ENCODE results near the gene STXBP4. TPM values are rescaled to one million over a fixed set of nuclear protein-coding genes. Genes with fewer than 3 reads are reported as not detected.

STXBP4 gene
- total RNA-seq, 2 experiments from 2014 or later = 9.4 to 12.6 TPM

DNA sequence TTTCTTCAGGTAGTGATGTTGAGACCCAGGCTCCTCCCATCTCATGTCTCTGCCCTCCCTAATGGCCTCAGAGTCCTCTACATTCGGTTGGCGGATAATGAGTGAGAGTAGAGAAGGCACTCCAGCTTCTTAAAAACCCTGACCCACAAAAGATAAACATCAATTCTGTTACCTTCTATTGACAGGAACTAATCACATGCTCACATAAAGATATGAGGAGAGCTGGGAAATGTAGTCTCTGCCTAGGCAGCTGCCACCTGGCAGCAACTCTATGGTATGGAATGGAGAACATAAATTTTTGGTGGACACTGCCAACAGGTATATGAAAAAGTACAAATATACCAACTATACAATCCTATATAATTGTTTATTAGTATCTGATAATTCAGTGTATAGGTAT lies 185.5 kb downstream of the STXBP4 start:
- no peaks in the 10 kb centered on the region for H3K9me2 ChIP-seq (ENCODE audit: insufficient read depth, low read length)
- H3K4me2 ChIP-seq (ENCODE audit: low read length) = no peak overlapping the region
- no peaks in the 10 kb centered on the region for H3K79me2 ChIP-seq (ENCODE audit: insufficient read depth, low read depth, low read length)
- DNase-seq (ENCODE audit: low spot score) = no peak
- no peaks in the 10 kb centered on the region for H3K36me3 ChIP-seq (ENCODE audit: insufficient read depth, low read length)
- no peaks in the 10 kb centered on the region for H4K20me1 ChIP-seq (ENCODE audit: insufficient read depth, low read length)
- no peak overlapping the region for H3K27ac ChIP-seq (ENCODE audit: low read depth, low read length, poor library complexity, severe bottlenecking)
- no peak overlapping the region for H3K4me3 ChIP-seq (ENCODE audit: low read depth, low read length, poor library complexity, severe bottlenecking)
- BruUV-seq (replicated peaks) = no TSS peak
- intact Hi-C loops (cut with micrococcal nuclease; ENCODE audit: unreplicated experiment) = no loop called here
- POLR2A ChIA-PET = interaction anchor here (0.9 to 1.6 kb wide), 4 partner anchors 9 to 42 kb away, joined by 3 to 5 read pairs (median 3); no protein-coding TSS in a partner anchor
- H3K9me3 ChIP-seq (ENCODE audit: low read length) = no peaks in the 10 kb centered on the region
- no peak overlapping the region for H2AFZ ChIP-seq (ENCODE audit: low read length)
- no peaks in the 10 kb centered on the region for H3K4me1 ChIP-seq (ENCODE audit: insufficient read depth, low read length, poor library complexity, severe bottlenecking)
- CTCF ChIA-PET (ENCODE audit: unreplicated experiment) = no interaction called here
- TF ChIP-seq EZH2phosphoT487 (IDR thresholded peaks at IDR 0.05; ENCODE audit: borderline replicate concordance, low read depth, low read length) (no peak), CTCF (conservative IDR thresholded peaks at IDR 0.05; ENCODE audit: low read length) (no peak)

DNA sequence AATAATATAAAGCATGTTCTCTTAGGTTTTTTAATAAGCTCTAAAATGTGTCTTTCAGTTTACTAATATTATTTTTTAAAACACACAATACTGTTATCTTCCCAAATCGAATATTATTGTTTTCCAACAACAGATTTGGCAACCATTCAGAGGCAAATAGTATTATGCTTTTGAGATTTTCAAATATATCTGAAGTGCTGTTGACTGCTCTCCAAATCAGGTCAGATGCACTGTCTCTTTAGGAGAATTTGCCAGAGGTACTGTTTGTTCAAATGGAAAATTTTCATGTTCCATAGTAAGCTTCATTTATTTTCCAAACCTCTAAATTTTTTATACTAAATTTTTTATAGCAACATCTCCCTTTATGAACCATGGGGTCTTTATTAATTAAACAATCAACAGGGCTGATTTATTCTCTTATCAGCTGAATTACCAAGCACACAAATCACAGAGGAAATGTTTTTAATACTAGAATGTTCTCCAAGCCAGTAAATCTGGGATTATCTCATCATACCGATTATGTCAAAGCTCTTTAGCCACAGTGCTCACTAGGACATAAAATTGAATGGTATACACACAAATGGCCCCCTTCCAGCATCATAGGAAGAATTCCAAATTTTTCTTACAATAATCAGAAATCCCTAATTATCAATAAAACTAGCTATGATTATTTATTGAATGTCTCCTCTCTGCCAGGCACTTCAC lies 187.4 kb downstream of the STXBP4 start:
- Histone ChIP-seq H3K4me3 (ENCODE audit: low read depth, low read length, poor library complexity, severe bottlenecking) (no peak overlapping the region), H3K9me2 (ENCODE audit: insufficient read depth, low read length) (no peaks in the 10 kb centered on the region), H3K4me1 (ENCODE audit: insufficient read depth, low read length, poor library complexity, severe bottlenecking) (no peaks in the 10 kb centered on the region), H2AFZ (ENCODE audit: low read length) (no peak overlapping the region), H3K36me3 (ENCODE audit: insufficient read depth, low read length) (no peaks in the 10 kb centered on the region; the same call in 1 of the 2 replicates), H3K9me3 (ENCODE audit: low read length) (no peaks in the 10 kb centered on the region), H3K4me2 (ENCODE audit: low read length) (no peak overlapping the region), H3K27ac (ENCODE audit: low read depth, low read length, poor library complexity, severe bottlenecking) (no peak overlapping the region), H4K20me1 (ENCODE audit: insufficient read depth, low read length) (no peaks in the 10 kb centered on the region), H3K79me2 (ENCODE audit: insufficient read depth, low read depth, low read length) (no peaks in the 10 kb centered on the region)
- no peak for DNase-seq (ENCODE audit: low spot score)
- no peak for TF ChIP-seq CTCF (conservative IDR thresholded peaks at IDR 0.05; ENCODE audit: low read length)
- no peak for TF ChIP-seq EZH2phosphoT487 (IDR thresholded peaks at IDR 0.05; ENCODE audit: borderline replicate concordance, low read depth, low read length)
- CTCF ChIA-PET (ENCODE audit: unreplicated experiment) = no interaction called here
- BruUV-seq (replicated peaks) = no TSS peak
- intact Hi-C loops (cut with micrococcal nuclease; ENCODE audit: unreplicated experiment) = no loop called here
- POLR2A ChIA-PET = interaction anchor here (0.6 to 1.1 kb wide), 4 partner anchors 8 to 1470 kb away, joined by 3 to 5 read pairs (median 4); no protein-coding TSS in a partner anchor

DNA sequence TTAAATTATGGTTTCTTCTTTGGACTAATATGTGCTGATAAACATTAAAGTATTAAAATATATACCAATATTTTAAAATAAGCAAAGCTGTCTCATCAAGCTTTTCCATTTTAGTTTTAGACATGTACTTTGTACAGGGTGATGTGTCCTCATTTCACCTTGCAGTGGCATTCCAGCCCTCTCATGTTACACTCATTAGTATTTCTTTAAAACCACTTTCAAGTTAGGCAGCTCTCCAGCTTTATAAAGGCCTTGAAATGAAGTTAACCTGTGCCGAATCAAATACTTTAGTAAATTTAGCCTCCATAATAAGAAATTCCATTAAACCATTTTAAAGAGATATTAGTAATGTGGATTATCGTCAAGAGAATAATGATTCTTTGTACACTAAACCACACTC lies 188.6 kb downstream of the STXBP4 start:
- Histone ChIP-seq H3K4me3 (ENCODE audit: low read depth, low read length, poor library complexity, severe bottlenecking) (no peak overlapping the region), H4K20me1 (ENCODE audit: insufficient read depth, low read length) (no peaks in the 10 kb centered on the region), H3K27ac (ENCODE audit: low read depth, low read length, poor library complexity, severe bottlenecking) (no peak overlapping the region), H3K9me2 (ENCODE audit: insufficient read depth, low read length) (no peaks in the 10 kb centered on the region), H3K4me1 (ENCODE audit: insufficient read depth, low read length, poor library complexity, severe bottlenecking) (peaks cover 10% of the 10 kb centered on the region), H3K36me3 (ENCODE audit: insufficient read depth, low read length) (no peaks in the 10 kb centered on the region; the same call in 1 of the 2 replicates), H3K9me3 (ENCODE audit: low read length) (no peaks in the 10 kb centered on the region), H3K4me2 (ENCODE audit: low read length) (no peak overlapping the region), H3K79me2 (ENCODE audit: insufficient read depth, low read depth, low read length) (no peaks in the 10 kb centered on the region), H2AFZ (ENCODE audit: low read length) (no peak overlapping the region)
- intact Hi-C loops (cut with micrococcal nuclease; ENCODE audit: unreplicated experiment) = no loop called here
- DNase-seq (ENCODE audit: low spot score) = no peak
- POLR2A ChIA-PET = interaction anchor here (1.1 kb wide), 1 partner anchor 39 kb away, joined by 3 read pairs; no protein-coding TSS in a partner anchor
- CTCF ChIA-PET (ENCODE audit: unreplicated experiment) = no interaction called here
- TF ChIP-seq CTCF (conservative IDR thresholded peaks at IDR 0.05; ENCODE audit: low read length) = no peak
- no peak for TF ChIP-seq EZH2phosphoT487 (IDR thresholded peaks at IDR 0.05; ENCODE audit: borderline replicate concordance, low read depth, low read length)
- no TSS peak for BruUV-seq (replicated peaks)

Data from OCI-LY7 (cell line).